Neural cell (in vitro differentiated cells): Measurements from ENCODE around the gene ELP4. TPM values are rescaled to one million over a fixed set of nuclear protein-coding genes. Genes with fewer than 3 reads are reported as not detected.

Experiments used
- H2AFZ ChIP-seq: fragments of 200-600, 300-800 bp; sonication (generic), shearing (Covaris generic); 2 replicates; pipeline ENCODE4 v1.6.0; 2014; ENCODE audit warnings: low read depth, mild to moderate bottlenecking, antibody characterized with exemption, low read length, moderate library complexity
- H3F3A ChIP-seq: fragments of 200-600 bp; shearing (Covaris generic); 2 replicates; pipeline ENCODE4 v1.6.1; 2016; ENCODE audit warnings: mild to moderate bottlenecking, moderate library complexity, mixed read lengths, antibody characterized with exemption, low read length; ENCODE audit not compliant: insufficient read depth, poor library complexity, severe bottlenecking
- H3K27ac ChIP-seq: fragments of 200-600, 300-800 bp; sonication (generic), shearing (Covaris generic); 2 replicates; pipeline ENCODE4 v1.5.1; 2014; ENCODE audit warnings: mild to moderate bottlenecking, low read length, moderate library complexity
- H3K27me3 ChIP-seq: fragments of 300-800, 200-600 bp; sonication (generic), shearing (Covaris generic); 2 replicates; pipeline ENCODE4 v1.6.0; 2014; ENCODE audit warnings: mild to moderate bottlenecking, low read depth, low read length, moderate library complexity; ENCODE audit not compliant: insufficient read depth
- H3K36me3 ChIP-seq: fragments of 300-800, 200-600 bp; sonication (generic), shearing (Covaris generic); 2 replicates; pipeline ENCODE4 v1.5.1; 2014; ENCODE audit warnings: mild to moderate bottlenecking, antibody characterized with exemption, low read length, moderate library complexity; ENCODE audit not compliant: insufficient read depth
- H3K4me2 ChIP-seq: fragments of 300-800, 200-600 bp; sonication (generic), shearing (Covaris generic); 2 replicates; pipeline ENCODE4 v1.6.0; 2014; ENCODE audit warnings: mild to moderate bottlenecking, low read length
- H3K4me3 ChIP-seq: fragments of 300-800, 200-600 bp; sonication (generic), shearing (Covaris generic); 2 replicates; pipeline ENCODE4 v1.5.1; 2014; ENCODE audit warnings: mild to moderate bottlenecking, low read length, moderate library complexity
- H3K79me2 ChIP-seq: fragments of 200-600 bp; shearing (Covaris generic); replicated peaks from 2 replicates; pipeline ENCODE4 v1.6.0; 2014; ENCODE audit warnings: mild to moderate bottlenecking, low read length, moderate library complexity; ENCODE audit not compliant: insufficient read depth
- H3K9ac ChIP-seq: fragments of 300-800, 200-600 bp; sonication (generic), shearing (Covaris generic); 2 replicates; pipeline ENCODE4 v1.6.1; 2016; ENCODE audit warnings: mild to moderate bottlenecking, low read length, mixed read lengths
- H3K9me2 ChIP-seq: fragments of 200-600 bp; shearing (Covaris generic); 2 replicates; pipeline ENCODE4 v1.6.1; 2016; ENCODE audit warnings: mild to moderate bottlenecking, low read length, mixed read lengths; ENCODE audit not compliant: insufficient read depth
- H3K9me3 ChIP-seq: fragments of 200-600, 300-800 bp; sonication (generic), shearing (Covaris generic); 2 replicates; pipeline ENCODE4 v1.6.1; 2016; ENCODE audit warnings: mild to moderate bottlenecking, mixed run types, low read length, moderate library complexity, mixed read lengths
- H4K20me1 ChIP-seq: fragments of 200-600 bp; shearing (Covaris generic); 2 replicates; pipeline ENCODE4 v1.6.1; 2016; ENCODE audit warnings: mild to moderate bottlenecking, mixed run types; ENCODE audit not compliant: insufficient read depth
- EP300 ChIP-seq: fragments of 450-650 bp; conservative IDR thresholded peaks from 2 replicates; pipeline ENCODE4 v1.6.1; 2014; ENCODE audit warnings: antibody characterized with exemption, mild to moderate bottlenecking, moderate library complexity; ENCODE audit not compliant: poor library complexity, severe bottlenecking
- EZH2 ChIP-seq: fragments of 200-600, 300-800 bp; shearing (Covaris generic), sonication (generic); IDR thresholded peaks from 2 replicates; pipeline ENCODE4 v1.6.1; 2014; ENCODE audit warnings: antibody characterized with exemption, low read length, borderline replicate concordance, mild to moderate bottlenecking; ENCODE audit not compliant: insufficient read depth, poor library complexity, severe bottlenecking
- MXI1 ChIP-seq: fragments of 450-650 bp; conservative IDR thresholded peaks from 2 replicates; pipeline ENCODE4 v1.6.1; 2014; ENCODE audit warnings: antibody characterized with exemption, mild to moderate bottlenecking; ENCODE audit not compliant: poor library complexity, severe bottlenecking
- POLR2AphosphoS5 ChIP-seq: IDR thresholded peaks from 2 replicates; pipeline ENCODE4 v1.6.1; 2012
- RAD21 ChIP-seq: fragments of 450-650 bp; conservative IDR thresholded peaks from 2 replicates; pipeline ENCODE4 v1.6.1; 2014; ENCODE audit warnings: antibody characterized with exemption, mild to moderate bottlenecking, moderate library complexity
- SMC3 ChIP-seq: fragments of 450-650 bp; conservative IDR thresholded peaks from 2 replicates; pipeline ENCODE4 v1.6.1; 2014; ENCODE audit warnings: antibody characterized with exemption, mild to moderate bottlenecking, moderate library complexity; ENCODE audit not compliant: poor library complexity
- TAF1 ChIP-seq: IDR thresholded peaks from 2 replicates; pipeline ENCODE4 v1.6.1; 2012; ENCODE audit warnings: low read depth
- polyA plus RNA-seq: library from polyadenylated mRNA; depleted of rRNA; stranded (reverse); fragments of >200 nt; gene quantifications from 2 replicates; pipeline ENCODE4 v1.2.3, GENCODE V29; 2014
- TF ChIP-seq, protein P1 (sequence below): fragments of 450-650 bp; IDR thresholded peaks from 2 replicates; pipeline ENCODE4 v1.5.1; 2014; ENCODE audit warnings: antibody characterized with exemption, mild to moderate bottlenecking, moderate library complexity; ENCODE audit not compliant: poor library complexity, severe bottlenecking
- TF ChIP-seq, protein P2 (sequence below): IDR thresholded peaks from 2 replicates; pipeline ENCODE4 v1.6.1; 2012; ENCODE audit warnings: borderline replicate concordance

Gene ELP4
- polyA plus RNA-seq, 1 donor from 2014 or later = 30.4 TPM

DNA sequence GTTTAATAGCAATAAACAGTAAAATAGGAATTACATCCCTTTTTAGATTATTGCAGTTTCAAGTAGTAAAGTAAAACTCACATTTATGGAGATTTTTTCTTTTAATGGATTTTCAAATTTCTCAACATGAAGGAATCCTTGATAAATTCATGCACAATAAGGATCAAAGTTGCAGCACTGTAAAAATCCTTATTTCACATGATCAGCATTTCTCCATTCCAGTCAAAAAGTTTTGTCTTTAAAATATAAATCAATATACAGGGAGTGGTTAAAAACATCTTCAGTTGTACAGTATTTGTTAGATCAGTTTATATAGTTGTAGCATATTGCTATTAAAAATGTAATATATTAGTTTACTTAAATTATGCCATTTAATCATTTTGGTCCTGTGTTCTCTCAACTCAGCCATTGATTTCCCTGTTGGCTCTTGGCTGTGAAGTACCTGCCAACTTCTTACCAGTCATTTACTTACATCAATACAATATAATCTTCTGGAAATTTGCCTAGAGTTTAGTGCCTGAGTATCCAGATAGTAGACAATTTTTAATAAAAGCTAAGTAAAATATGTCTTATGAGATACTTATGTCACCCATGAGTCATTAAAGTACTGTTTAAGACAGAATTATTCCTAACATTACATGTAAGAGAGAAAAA is 12.1 kb downstream of the ELP4 start:
- no peaks in the 10 kb centered on the region for H4K20me1 ChIP-seq
- no peaks in the 10 kb centered on the region for H3K79me2 ChIP-seq
- no peak overlapping the region for H3K4me2 ChIP-seq
- no peak overlapping the region for H2AFZ ChIP-seq
- TF ChIP-seq, protein P1, sequence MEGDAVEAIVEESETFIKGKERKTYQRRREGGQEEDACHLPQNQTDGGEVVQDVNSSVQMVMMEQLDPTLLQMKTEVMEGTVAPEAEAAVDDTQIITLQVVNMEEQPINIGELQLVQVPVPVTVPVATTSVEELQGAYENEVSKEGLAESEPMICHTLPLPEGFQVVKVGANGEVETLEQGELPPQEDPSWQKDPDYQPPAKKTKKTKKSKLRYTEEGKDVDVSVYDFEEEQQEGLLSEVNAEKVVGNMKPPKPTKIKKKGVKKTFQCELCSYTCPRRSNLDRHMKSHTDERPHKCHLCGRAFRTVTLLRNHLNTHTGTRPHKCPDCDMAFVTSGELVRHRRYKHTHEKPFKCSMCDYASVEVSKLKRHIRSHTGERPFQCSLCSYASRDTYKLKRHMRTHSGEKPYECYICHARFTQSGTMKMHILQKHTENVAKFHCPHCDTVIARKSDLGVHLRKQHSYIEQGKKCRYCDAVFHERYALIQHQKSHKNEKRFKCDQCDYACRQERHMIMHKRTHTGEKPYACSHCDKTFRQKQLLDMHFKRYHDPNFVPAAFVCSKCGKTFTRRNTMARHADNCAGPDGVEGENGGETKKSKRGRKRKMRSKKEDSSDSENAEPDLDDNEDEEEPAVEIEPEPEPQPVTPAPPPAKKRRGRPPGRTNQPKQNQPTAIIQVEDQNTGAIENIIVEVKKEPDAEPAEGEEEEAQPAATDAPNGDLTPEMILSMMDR = no peak
- no peak for TF ChIP-seq SMC3
- TF ChIP-seq, protein P2, sequence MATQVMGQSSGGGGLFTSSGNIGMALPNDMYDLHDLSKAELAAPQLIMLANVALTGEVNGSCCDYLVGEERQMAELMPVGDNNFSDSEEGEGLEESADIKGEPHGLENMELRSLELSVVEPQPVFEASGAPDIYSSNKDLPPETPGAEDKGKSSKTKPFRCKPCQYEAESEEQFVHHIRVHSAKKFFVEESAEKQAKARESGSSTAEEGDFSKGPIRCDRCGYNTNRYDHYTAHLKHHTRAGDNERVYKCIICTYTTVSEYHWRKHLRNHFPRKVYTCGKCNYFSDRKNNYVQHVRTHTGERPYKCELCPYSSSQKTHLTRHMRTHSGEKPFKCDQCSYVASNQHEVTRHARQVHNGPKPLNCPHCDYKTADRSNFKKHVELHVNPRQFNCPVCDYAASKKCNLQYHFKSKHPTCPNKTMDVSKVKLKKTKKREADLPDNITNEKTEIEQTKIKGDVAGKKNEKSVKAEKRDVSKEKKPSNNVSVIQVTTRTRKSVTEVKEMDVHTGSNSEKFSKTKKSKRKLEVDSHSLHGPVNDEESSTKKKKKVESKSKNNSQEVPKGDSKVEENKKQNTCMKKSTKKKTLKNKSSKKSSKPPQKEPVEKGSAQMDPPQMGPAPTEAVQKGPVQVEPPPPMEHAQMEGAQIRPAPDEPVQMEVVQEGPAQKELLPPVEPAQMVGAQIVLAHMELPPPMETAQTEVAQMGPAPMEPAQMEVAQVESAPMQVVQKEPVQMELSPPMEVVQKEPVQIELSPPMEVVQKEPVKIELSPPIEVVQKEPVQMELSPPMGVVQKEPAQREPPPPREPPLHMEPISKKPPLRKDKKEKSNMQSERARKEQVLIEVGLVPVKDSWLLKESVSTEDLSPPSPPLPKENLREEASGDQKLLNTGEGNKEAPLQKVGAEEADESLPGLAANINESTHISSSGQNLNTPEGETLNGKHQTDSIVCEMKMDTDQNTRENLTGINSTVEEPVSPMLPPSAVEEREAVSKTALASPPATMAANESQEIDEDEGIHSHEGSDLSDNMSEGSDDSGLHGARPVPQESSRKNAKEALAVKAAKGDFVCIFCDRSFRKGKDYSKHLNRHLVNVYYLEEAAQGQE = no peak
- no peak for TF ChIP-seq TAF1
- no peak for TF ChIP-seq POLR2AphosphoS5
- TF ChIP-seq RAD21 = no peak
- no peak for TF ChIP-seq EZH2
- no peak for TF ChIP-seq EP300
- TF ChIP-seq MXI1 = no peak
- H3F3A ChIP-seq = no peaks in the 10 kb centered on the region
- no peaks in the 10 kb centered on the region for H3K27me3 ChIP-seq
- H3K9ac ChIP-seq = no peak overlapping the region
- peaks cover 5% of the 10 kb centered on the region for H3K36me3 ChIP-seq
- H3K4me3 ChIP-seq = no peak overlapping the region
- H3K27ac ChIP-seq = no peak overlapping the region
- H3K9me2 ChIP-seq = no peaks in the 10 kb centered on the region
- no peaks in the 10 kb centered on the region for H3K9me3 ChIP-seq

- no peak overlapping the region for H3K27ac ChIP-seq
- no peaks in the 10 kb centered on the region for H3K9me3 ChIP-seq
- no peaks in the 10 kb centered on the region for H3K27me3 ChIP-seq
- H3K79me2 ChIP-seq = no peaks in the 10 kb centered on the region
- no peaks in the 10 kb centered on the region for H3F3A ChIP-seq
- peaks cover 3% of the 10 kb centered on the region for H3K36me3 ChIP-seq
- H3K9ac ChIP-seq = no peak overlapping the region
- H4K20me1 ChIP-seq = no peaks in the 10 kb centered on the region
- H3K4me2 ChIP-seq = no peak overlapping the region
- no peak overlapping the region for H2AFZ ChIP-seq
- no peak overlapping the region for H3K4me3 ChIP-seq
- H3K9me2 ChIP-seq = no peaks in the 10 kb centered on the region
- TF ChIP-seq EZH2 = no peak
- no peak for TF ChIP-seq SMC3
- no peak for TF ChIP-seq RAD21
- no peak for TF ChIP-seq MXI1
- no peak for TF ChIP-seq TAF1
- TF ChIP-seq EP300 = no peak
- TF ChIP-seq, protein P1 = no peak
- TF ChIP-seq, protein P2 = no peak
- TF ChIP-seq POLR2AphosphoS5 = no peak
Measured at GRCh38 chr11:31529189-31529588, 19.6 kb downstream of the ELP4 start.
